GM18507 (cell line): Measurements from ENCODE around the gene PDE4B.
"Not testable (repeated sequence)": the region's sequence is repeated elsewhere in the genome, so short reads cannot be mapped to it uniquely, and the experiment has no call there.

Experiments
- DNase-seq: peaks from one replicate; pipeline ENCODE4 v3.0.0; 2011; ENCODE audit warnings: low read depth; ENCODE audit not compliant: insufficient read length; ENCODE audit errors: extremely low spot score
- FAIRE-seq: peaks from 2 replicates; lab custom pipeline; 2011; peaks lifted over from hg19 to GRCh38; lab: Jason Lieb, UNC

The PDE4B gene

DNA sequence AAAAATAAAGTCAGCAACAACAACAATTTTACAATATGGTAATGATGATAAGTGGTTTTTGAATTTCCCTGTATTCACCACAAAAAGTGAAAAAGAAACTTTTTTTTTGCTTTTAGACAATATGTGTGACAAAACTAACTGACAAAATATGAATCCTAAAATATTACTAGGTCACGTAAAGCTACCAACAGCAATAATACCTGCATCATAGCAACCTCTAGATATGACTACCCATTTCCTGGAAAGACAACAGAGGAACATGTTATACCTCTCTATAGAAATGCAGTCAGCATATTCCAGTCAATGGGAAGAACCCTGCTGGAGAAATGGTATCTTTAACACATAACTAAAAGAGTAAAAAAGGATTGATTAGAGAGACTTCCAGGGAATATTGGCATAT is 73.7 kb downstream of the PDE4B start:
- FAIRE-seq (no peak), DNase-seq (no peak)

- no peak for DNase-seq
- no peak for FAIRE-seq
These were observed 79.6 kb downstream of the PDE4B start for GRCh38 chr1:65872301-65872700.

DNA sequence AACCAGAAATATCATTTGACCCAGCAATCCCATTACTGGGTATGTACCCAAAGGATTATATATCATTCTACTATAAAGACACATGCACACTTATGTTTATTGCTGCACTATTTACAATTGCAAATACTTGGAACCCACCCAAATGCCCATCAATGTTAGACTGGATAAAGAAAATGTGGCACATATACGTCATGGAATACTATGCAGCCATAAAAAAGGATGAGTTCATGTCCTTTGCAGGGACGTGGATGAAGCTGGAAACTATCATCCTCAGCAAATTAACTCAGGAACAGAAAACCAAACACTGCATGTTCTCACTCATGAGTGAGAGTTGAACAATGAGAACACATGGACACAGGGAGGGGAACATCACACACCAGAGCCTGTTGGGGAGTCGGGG is 85.6 kb downstream of the PDE4B start:
- not testable (repeated sequence) for DNase-seq, FAIRE-seq

DNA sequence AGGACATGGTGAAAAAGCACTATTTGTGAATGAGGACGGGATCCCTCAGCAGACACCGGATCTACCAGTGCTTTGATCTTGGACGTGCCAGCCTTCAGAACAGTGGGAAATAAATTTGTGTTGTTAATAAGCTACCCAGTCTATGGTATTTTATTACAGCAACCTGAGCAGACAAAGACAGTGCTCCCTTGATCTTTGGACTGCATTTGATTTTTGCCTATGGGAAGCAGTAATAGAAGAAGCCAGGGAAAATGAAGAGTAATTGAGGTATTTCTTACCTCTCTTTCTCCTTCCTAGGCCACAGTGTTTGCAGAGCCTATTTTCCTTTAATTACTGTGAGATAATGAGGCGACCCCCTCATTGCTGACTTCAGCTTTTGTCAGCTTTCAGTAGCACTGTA is 87.9 kb downstream of the PDE4B start:
- no peak for DNase-seq

DNA sequence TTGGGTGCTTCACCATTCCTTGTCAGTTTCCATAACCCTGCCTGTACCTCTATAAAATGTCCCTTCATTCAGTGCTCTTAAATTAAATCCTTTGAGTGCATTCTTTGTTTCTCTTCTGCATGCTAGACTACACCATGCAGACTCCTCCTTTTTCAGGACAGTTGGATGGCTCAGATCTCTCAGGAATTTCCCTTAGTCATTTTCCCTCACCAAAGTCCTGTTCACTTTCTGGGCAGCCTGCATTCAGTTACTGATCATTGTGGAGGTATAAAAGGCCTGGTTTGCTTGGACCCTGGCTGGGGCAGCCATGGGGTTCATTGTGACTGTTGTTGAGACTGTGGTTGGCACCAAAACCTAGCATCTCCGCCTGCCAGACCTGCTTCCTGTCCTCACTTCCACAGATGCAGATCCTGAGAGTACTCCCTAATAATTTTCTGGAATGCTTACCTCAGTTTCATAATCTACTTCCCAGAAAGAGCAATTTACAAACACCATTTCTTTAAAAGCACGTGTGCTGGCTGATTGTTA is 88.4 kb downstream of the PDE4B start:
- DNase-seq (no peak), FAIRE-seq (no peak)

More for the DNA sequence above, 87.9 kb downstream of the PDE4B start:
- FAIRE-seq, result no peak

DNA sequence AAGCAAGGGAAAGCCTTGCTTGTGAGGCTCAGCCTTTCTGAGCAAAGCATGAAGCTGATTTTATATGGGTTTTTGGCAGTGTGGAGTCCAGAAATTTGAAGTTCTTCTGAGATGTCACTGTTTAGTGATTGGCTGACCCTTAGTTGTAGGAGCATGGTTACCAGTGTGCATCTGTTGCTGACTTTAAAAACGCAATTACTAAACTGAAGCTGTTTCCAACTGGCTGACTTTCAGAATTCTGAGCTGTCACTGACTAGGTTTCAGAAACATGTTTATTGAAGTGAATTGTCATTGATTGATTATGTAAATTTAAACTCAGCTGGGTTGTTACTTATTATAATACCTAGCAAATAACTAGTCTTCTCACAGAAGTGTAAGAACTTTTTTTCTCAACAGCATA is 89.4 kb downstream of the PDE4B start:
- FAIRE-seq, result no peak

DNA sequence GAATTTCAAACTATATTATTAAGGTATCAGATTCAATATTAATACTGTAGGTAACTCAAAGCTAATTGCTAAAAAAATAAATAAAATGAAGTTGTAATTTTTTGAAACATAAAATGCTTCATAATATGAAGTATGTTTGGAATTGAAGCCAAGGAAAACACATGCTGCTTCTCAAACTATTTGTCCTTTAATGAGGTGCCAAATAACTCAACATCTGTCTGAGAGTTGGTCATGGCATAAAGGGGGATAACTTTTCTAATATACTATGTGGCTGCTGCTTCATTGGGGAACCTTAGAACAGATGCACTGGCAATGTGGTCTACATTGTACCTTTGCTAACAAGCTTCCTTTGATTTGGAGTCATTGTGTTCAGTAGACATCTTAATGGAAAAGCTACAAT is 96.7 kb downstream of the PDE4B start:
- no peak for FAIRE-seq

More for the DNA sequence above, 89.4 kb downstream of the PDE4B start:
- no peak for DNase-seq

GRCh38 chr1:65890201-65890843 is 97.6 kb downstream of the PDE4B start:
- FAIRE-seq (no peak), DNase-seq (no peak)

More for the DNA sequence above, 96.7 kb downstream of the PDE4B start:
- DNase-seq, result no peak

DNA sequence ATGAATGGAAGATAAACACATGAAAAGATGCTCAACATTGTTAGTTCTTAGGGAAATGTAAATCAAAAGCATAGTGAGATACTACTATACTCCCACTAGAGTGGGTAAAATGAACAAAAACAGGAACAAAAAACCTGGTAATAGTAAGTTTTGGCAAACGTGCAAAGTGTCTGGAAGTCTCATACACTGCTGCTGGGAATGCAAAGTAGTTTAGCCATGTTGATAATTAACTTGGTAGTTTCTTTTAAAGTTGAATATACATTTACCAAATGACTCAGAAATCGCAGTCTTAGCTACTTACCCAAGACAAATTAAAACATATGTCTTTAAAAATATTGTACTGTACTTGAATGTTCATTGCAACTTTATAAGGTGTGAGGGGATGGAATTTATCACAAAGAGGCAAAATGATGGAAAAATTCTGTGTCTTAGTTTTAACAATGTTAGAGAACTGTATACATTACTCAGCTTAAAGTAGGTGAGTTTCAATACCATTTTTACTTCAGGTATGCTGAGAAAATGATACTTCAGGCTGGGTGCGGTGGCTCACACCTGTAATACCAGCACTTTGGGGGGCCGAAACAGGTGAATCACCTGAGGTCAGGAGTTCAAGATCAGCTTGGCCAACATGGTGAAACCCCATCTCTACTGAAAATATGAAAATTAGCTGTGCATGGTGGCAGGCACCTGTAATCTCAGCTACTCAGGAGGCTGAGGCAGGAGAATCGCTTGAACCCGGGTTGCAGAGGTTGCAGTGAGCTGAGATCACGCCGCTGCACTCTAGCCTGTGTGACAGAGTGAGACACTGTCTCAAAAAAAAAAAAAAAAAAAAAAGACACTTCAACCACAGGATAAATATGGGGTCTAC is 102.3 kb downstream of the PDE4B start:
- no peak for DNase-seq
- FAIRE-seq, result peak; percentile 87

GRCh38 chr1:65896721-65897120 is 104.0 kb downstream of the PDE4B start:
- FAIRE-seq, result no peak
- no peak for DNase-seq

- FAIRE-seq (no peak), DNase-seq (no peak)
These were observed 104.8 kb downstream of the PDE4B start for GRCh38 chr1:65897485-65897884.

DNA sequence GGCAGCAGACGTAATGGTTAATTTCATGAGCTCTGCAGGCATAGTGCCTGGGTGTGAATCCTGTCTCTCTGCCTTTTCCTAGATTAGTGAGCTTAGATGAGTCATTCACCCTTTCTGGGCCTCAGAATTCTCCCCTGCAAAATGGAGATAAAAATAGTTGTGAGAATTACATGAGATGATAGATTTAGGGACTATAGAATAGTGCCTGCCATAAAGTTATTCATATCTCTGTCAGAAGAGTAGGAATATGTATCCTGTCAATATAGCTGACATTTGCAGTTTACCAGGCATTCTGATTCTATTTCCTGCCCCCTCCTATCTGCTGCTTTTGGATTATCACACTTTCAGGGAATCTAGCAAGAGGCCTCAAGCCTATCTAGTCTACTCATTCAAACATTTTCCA is 112.0 kb downstream of the PDE4B start:
- DNase-seq (no peak), FAIRE-seq (no peak)

DNA sequence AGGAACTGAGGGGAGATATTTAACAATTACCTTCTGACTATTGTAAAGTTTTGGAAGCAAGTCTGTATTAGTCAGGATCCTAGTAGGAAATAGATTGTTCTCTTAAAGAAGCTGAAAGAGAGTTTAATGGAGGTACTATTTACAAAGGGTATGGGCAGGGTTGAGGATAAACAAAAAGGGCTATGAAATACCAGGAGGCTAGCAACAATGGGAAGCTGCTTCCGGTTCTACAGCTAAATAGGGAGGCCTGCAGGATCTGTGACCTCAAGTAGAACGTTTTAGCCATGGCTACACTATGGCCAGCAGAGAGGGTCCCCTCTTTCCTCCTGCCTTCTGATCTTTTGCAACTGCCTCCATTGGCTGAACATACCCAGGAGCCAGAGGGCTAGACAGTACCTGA is 117.7 kb downstream of the PDE4B start:
- no peak for DNase-seq
- no peak for FAIRE-seq

DNA sequence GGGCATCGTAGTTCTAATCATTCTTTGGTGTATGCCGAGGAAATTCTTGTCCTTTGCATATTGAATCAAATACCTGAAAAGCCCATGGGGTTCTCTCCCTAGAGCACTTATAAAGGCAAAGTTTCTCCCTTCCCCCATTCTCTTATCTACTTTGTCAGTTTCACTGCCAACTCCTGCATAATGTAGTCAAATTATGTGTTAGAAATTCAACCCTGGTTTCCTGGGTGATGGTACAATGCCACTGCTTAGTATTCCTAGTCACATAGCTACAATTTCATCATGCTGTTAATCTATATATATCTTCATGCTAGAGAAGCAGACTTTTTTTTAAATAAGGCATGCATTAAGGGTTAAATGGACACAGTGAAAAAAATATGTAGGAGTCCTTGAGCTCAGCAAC is 119.0 kb downstream of the PDE4B start:
- DNase-seq, result no peak

DNA sequence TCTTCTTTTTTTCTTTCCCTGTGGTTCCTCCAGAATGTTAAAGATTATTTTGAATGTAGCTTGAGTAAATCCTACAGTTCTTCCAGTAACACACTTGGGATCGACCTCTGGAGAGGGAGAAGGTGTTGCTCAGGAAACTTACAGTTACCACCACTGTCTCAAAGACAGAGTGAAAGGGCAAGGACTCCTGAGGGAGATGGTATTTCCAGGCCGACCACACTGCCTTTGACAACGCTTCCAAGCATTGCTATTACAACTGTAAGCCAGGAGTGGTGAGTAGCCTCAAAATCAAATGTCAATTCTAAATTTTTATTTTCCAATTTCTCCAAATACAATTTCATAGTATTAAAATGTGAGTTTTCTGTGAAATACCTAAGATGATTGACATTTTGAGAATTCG is 125.9 kb downstream of the PDE4B start:
- DNase-seq (no peak), FAIRE-seq (no peak)

More for the DNA sequence above, 119.0 kb downstream of the PDE4B start:
- no peak for FAIRE-seq

DNA sequence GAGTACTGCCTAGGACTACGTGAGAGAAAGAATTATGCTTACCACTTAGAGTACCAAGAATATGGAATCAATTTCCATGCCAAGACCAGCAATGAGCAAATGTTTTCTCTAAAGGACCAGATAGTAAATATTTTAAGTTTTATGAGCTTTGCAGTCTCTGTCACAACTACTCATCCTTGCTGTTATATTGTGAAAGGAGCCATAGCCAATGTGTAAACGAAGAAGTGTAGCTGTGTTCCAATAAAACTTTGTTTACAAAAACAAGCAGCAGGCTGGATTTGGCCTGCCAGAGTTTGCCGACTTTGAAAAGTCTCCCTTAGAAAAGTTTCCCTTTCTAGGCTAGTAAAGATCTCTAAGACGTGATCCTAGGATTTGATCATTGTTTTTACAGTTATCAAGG is 128.8 kb downstream of the PDE4B start:
- no peak for DNase-seq
- no peak for FAIRE-seq

DNA sequence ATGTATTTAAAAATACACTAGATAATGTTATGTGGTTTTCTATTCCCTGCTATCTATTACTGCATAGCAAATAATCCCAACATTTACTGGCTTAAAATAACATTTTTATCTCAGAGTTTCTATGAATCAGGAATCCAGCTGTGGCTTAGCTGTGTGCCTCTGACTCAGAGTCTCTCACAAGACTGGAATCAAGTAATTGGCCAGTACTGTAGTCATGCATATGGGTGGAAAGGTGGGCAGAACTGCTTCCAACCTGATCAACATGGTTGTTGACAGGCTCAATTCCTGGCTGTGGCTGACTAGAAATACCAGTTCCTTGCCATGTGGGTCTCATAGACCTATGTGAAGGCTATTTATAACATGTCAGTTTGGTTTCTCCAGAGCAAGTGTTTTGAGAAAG is 131.8 kb downstream of the PDE4B start:
- FAIRE-seq, result no peak
- no peak for DNase-seq

GRCh38 chr1:65938506-65938905 is 145.8 kb downstream of the PDE4B start:
- FAIRE-seq, result no peak
- DNase-seq, result no peak

- FAIRE-seq, result no peak
These were observed 146.5 kb downstream of the PDE4B start for GRCh38 chr1:65939191-65939590.

DNA sequence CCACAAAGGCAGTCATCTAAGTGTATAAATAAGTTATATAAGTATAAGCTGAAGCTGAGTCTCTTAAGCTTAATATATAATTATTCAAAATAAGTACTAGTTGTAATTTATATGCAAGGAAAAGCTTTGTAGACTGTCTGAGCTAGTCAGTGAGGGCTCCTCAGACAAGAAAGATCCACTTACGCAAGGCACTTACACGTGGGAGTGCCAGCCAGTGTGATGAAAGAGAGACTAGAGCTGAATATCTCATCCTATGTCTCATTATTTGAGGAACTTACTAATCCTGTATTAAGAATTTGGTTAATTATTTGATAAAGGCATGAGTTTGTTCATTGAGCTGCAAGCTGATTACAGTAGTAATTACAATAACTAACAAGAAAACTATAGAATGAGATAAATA is 146.9 kb downstream of the PDE4B start:
- DNase-seq, result no peak
- FAIRE-seq, result no peak

More at GRCh38 chr1:65939191-65939590, 146.5 kb downstream of the PDE4B start:
- no peak for DNase-seq

GRCh38 chr1:65940126-65940525 is 147.4 kb downstream of the PDE4B start:
- FAIRE-seq, result no peak

More at GRCh38 chr1:65940126-65940525, 147.4 kb downstream of the PDE4B start:
- DNase-seq, result no peak
